HCT116 (cell line): ENCODE data around the gene QRFPR. TPM values are rescaled to one million over a fixed set of nuclear protein-coding genes. Genes with fewer than 3 reads are reported as not detected.

Source experiments
- ATAC-seq: fragments of 200-7000 bp; cut with Tn5 transposase; 2 replicates; pipeline ENCODE4 v1.9.1; 2020; ENCODE audit warnings: mild to moderate bottlenecking, moderate library complexity
- BruUV-seq: library from RNA; stranded (reverse); fragments of 400-500 nt; replicated peaks from 2 replicates; lab custom pipeline; 2021; lab: Mats Ljungman, UMichigan
- CTCF ChIA-PET: fragments of 300-600 bp; sonication (Branson Sonifier 250); formaldehyde crosslinking; loops from one replicate; lab custom pipeline; 2021; ENCODE audit warnings: antibody characterized with exemption; lab: Charles Lee
- POLR2A ChIA-PET: fragments of 300-600, 350-600 bp; sonication (Branson Sonifier 250); formaldehyde crosslinking; loops from one replicate; lab custom pipeline; 2021; ENCODE audit warnings: antibody characterized with exemption; lab: Charles Lee
- RAD21 ChIA-PET, 2 experiments: fragments of 300-600 bp; sonication (Branson Sonifier 250); formaldehyde crosslinking; loops; one replicate each; lab custom pipeline; 2023; ENCODE audit warnings: low total read pairs in 2 of 2; ENCODE audit not compliant: uncharacterized antibody in 2 of 2, unreplicated experiment in 2 of 2, low non-redundant PET in 1 of 2; lab: Charles Lee
- DNase-seq: peaks from one replicate; pipeline ENCODE4 v3.0.0-alpha.2; 2010; ENCODE audit warnings: low read depth, low spot score
- H2AFZ ChIP-seq: fragments of 200-600 bp; shearing (Covaris generic), sonication (generic); 2 replicates; pipeline ENCODE4 v1.6.1; 2017; ENCODE audit warnings: low read depth, mixed run types, mixed read lengths, antibody characterized with exemption, low read length; ENCODE audit not compliant: poor library complexity, severe bottlenecking
- H3K27ac ChIP-seq: 2 replicates; pipeline ENCODE4 v1.5.1; 2012; ENCODE audit warnings: low read depth, low read length
- H3K27me3 ChIP-seq: fragments of 200-600 bp; sonication (generic); 2 replicates; pipeline ENCODE4 v1.6.1; 2016; ENCODE audit warnings: mixed run types, low read length, mixed read lengths; ENCODE audit not compliant: insufficient read depth
- H3K36me3 ChIP-seq, 2 experiments: fragments of 200-500 bp in 1 of 2; fragments of 200-600 bp in 1 of 2; sonication (Bioruptor generic) in 1 of 2; sonication (generic) in 1 of 2; 2 replicates each; pipeline versions ENCODE4 v1.5.1 to v1.6.1; 2014 to 2016; ENCODE audit warnings: low read length in 2 of 2, inconsistent platforms in 1 of 2, mixed read lengths in 1 of 2, mixed run types in 1 of 2; ENCODE audit not compliant: insufficient read depth in 2 of 2, control insufficient read depth in 1 of 2
- H3K4me1 ChIP-seq, 2 experiments: fragments of 200-600 bp in 1 of 2; sonication (generic) in 1 of 2; 2 replicates each; pipeline versions ENCODE4 v1.5.1 to v1.6.1; 2012 to 2017; ENCODE audit warnings: low read length in 2 of 2, inconsistent platforms in 1 of 2, mild to moderate bottlenecking in 1 of 2, mixed read lengths in 1 of 2, mixed run types in 1 of 2, moderate library complexity in 1 of 2; ENCODE audit not compliant: insufficient read depth in 2 of 2, control insufficient read depth in 1 of 2
- H3K4me2 ChIP-seq: fragments of 200-600 bp; sonication (generic); 2 replicates; pipeline ENCODE4 v1.6.1; 2017; ENCODE audit warnings: mixed run types, low read length, mixed read lengths
- H3K4me3 ChIP-seq, 2 experiments: fragments of 200-600 bp in 1 of 2; sonication (generic) in 1 of 2; replicated peaks in 1 of 2; 2 replicates each; pipeline ENCODE4 v1.5.1; 2011 to 2016; ENCODE audit warnings: low read length in 2 of 2, control low read depth in 1 of 2, low read depth in 1 of 2, mild to moderate bottlenecking in 1 of 2, mixed read lengths in 1 of 2, mixed run types in 1 of 2
- H3K79me2 ChIP-seq: fragments of 200-600 bp; sonication (generic); 2 replicates; pipeline ENCODE4 v1.6.1; 2017; ENCODE audit warnings: mild to moderate bottlenecking, mixed run types, low read length, moderate library complexity, mixed read lengths; ENCODE audit not compliant: insufficient read depth
- H3K9ac ChIP-seq: fragments of 200-600 bp; sonication (generic); 2 replicates; pipeline ENCODE4 v1.6.1; 2016; ENCODE audit warnings: low read length, mixed read lengths
- H3K9me2 ChIP-seq: fragments of 200-600 bp; sonication (generic), shearing (Covaris generic); 2 replicates; pipeline ENCODE4 v1.6.1; 2017; ENCODE audit warnings: mixed run types, mild to moderate bottlenecking, moderate library complexity; ENCODE audit not compliant: insufficient read depth
- H3K9me3 ChIP-seq, 2 experiments: fragments of 200-500 bp in 1 of 2; fragments of 200-600 bp in 1 of 2; sonication (Bioruptor generic) in 1 of 2; sonication (generic) in 1 of 2; 2 replicates each; pipeline ENCODE4 v1.6.1; 2014 to 2017; ENCODE audit warnings: low read length in 2 of 2, mixed read lengths in 2 of 2, inconsistent platforms in 1 of 2, low read depth in 1 of 2, mild to moderate bottlenecking in 1 of 2, mixed run types in 1 of 2, moderate library complexity in 1 of 2; ENCODE audit not compliant: control insufficient read depth in 1 of 2, insufficient read depth in 1 of 2
- H4K20me1 ChIP-seq: fragments of 200-600 bp; sonication (generic), shearing (Covaris generic); 2 replicates; pipeline ENCODE4 v1.6.1; 2017; ENCODE audit warnings: mixed run types, mild to moderate bottlenecking, moderate library complexity; ENCODE audit not compliant: insufficient read depth
- ATF3 ChIP-seq: IDR thresholded peaks from 2 replicates; pipeline ENCODE4 v1.6.1; 2012
- CTCF ChIP-seq, 3 experiments: fragments of 200-600 bp in 1 of 3; sonication (generic) in 1 of 3; IDR thresholded peaks in 2 of 3; conservative IDR thresholded peaks in 1 of 3; 2 replicates each; pipeline ENCODE4 v1.5.1; 2012 to 2017; ENCODE audit warnings: low read depth in 2 of 3, low read length in 2 of 3, antibody characterized with exemption in 1 of 3, borderline replicate concordance in 1 of 3, control low read depth in 1 of 3, mild to moderate bottlenecking in 1 of 3, mixed read lengths in 1 of 3, mixed run types in 1 of 3, moderate library complexity in 1 of 3; ENCODE audit not compliant: insufficient read depth in 1 of 3
- EGR1 ChIP-seq: IDR thresholded peaks from 2 replicates; pipeline ENCODE4 v1.6.1; 2012; ENCODE audit warnings: low read depth
- EZH2 ChIP-seq: fragments of 200-600 bp; sonication (generic); IDR thresholded peaks from 2 replicates; pipeline ENCODE4 v1.6.1; 2017; ENCODE audit warnings: antibody characterized with exemption, mixed run types
- EZH2phosphoT487 ChIP-seq: fragments of 200-600 bp; IDR thresholded peaks from 2 replicates; pipeline ENCODE4 v1.6.1; 2018; ENCODE audit warnings: antibody characterized with exemption, borderline replicate concordance
- FOSL1 ChIP-seq: IDR thresholded peaks from 2 replicates; pipeline ENCODE4 v1.6.1; 2012; ENCODE audit warnings: low read depth
- JUND ChIP-seq: IDR thresholded peaks from 2 replicates; pipeline ENCODE4 v1.6.1; 2012
- MAX ChIP-seq: IDR thresholded peaks from 2 replicates; pipeline ENCODE4 v1.6.1; 2012
- POLR2A ChIP-seq: IDR thresholded peaks from 2 replicates; pipeline ENCODE4 v1.7.0; 2011; ENCODE audit warnings: borderline replicate concordance; ENCODE audit not compliant: insufficient read depth, insufficient read length; ENCODE audit errors: extremely low read depth
- POLR2AphosphoS5 ChIP-seq: IDR thresholded peaks from 2 replicates; pipeline ENCODE4 v1.6.1; 2011; ENCODE audit warnings: mild to moderate bottlenecking, low read depth, low read length, moderate library complexity
- RAD21 ChIP-seq: IDR thresholded peaks from 2 replicates; pipeline ENCODE4 v1.6.1; 2012; ENCODE audit warnings: low read depth, mild to moderate bottlenecking
- REST ChIP-seq: IDR thresholded peaks from 2 replicates; pipeline ENCODE4 v1.6.1; 2012; ENCODE audit warnings: low read depth
- SIN3A ChIP-seq: IDR thresholded peaks from 2 replicates; pipeline ENCODE4 v1.6.1; 2012; ENCODE audit warnings: low read depth
- TCF7L2 ChIP-seq: IDR thresholded peaks from 2 replicates; pipeline ENCODE4 v1.7.0; 2011; ENCODE audit warnings: borderline replicate concordance, inconsistent platforms; ENCODE audit not compliant: insufficient read depth, insufficient read length; ENCODE audit errors: extremely low read depth
- ZFX ChIP-seq: fragments of 450-650 bp; IDR thresholded peaks from 2 replicates; pipeline ENCODE4 v1.6.1; 2017
- intact Hi-C: fragments of 100-400 bp; cut with micrococcal nuclease; formaldehyde crosslinking; loops from 2 replicates; pipeline ENCODE4 v1.10.0; 2022
- total RNA-seq: library from RNA; stranded (reverse); gene quantifications from one replicate; pipeline ENCODE4 v1.2.1, GENCODE V29; 2021; ENCODE audit not compliant: unreplicated experiment

QRFPR gene
- total RNA-seq, 1 experiment from 2014 or later, result not detected

- Histone ChIP-seq H3K27ac (no peak overlapping the region), H3K27me3 (no peaks in the 10 kb centered on the region), H3K4me2 (no peak overlapping the region), H3K9me3 (no peaks in the 10 kb centered on the region), H3K36me3 (no peaks in the 10 kb centered on the region), H2AFZ (peak overlapping the region; percentile 40), H3K9ac (no peak overlapping the region), H3K79me2 (no peaks in the 10 kb centered on the region), H3K4me3 (no peak overlapping the region), H3K9me2 (no peaks in the 10 kb centered on the region), H4K20me1 (no peaks in the 10 kb centered on the region), H3K4me1 (peaks cover under 1 to 10% of the 10 kb centered on the region in 2 experiments; a peak in 3 of 4 replicates)
- BruUV-seq, result no TSS peak
- DNase-seq (peak; percentile 40), ATAC-seq (peak; percentile 74)
- ChIA-PET RAD21 (interaction anchor here (0.7 kb wide), 2 partner anchors 51 to 285 kb away, joined by 3 to 4 read pairs; no protein-coding TSS in a partner anchor), CTCF (interaction anchor here (0.6 to 2.5 kb wide), 23 partner anchors 9 to 431 kb away, joined by 3 to 37 read pairs (median 4); partner anchors contain the start of gene EXOSC9), POLR2A (interaction anchor here (1.2 kb wide), 1 partner anchor 10 kb away, joined by 4 read pairs; no protein-coding TSS in a partner anchor)
- TF ChIP-seq EZH2 (no peak), SIN3A (no peak), EZH2phosphoT487 (no peak), POLR2AphosphoS5 (no peak), JUND (no peak), REST (no peak), FOSL1 (no peak), MAX (no peak), POLR2A (no peak), CTCF (IDR thresholded peaks at IDR 0.05 in 2 of 3, conservative IDR thresholded peaks at IDR 0.05 in 1 of 3; ENCODE audit: borderline replicate concordance in 1 of 3, insufficient read depth in 1 of 3, low read depth in 2 of 3, low read length in 2 of 3) (peak; percentile 55 to 82 (median 64); a peak in 5 of 6 replicates), TCF7L2 (no peak), ATF3 (no peak), RAD21 (peak; percentile 71), EGR1 (no peak), ZFX (no peak)
- intact Hi-C loops, result loop anchor here (1.0 to 5.0 kb wide), 3 partner anchors 50 to 366 kb away; no protein-coding TSS in a partner anchor
Measured at GRCh38 chr4:121370729-121371325, 10.0 kb downstream of the QRFPR start.
